Testis (tissue), 2 donors: ENCODE measurements around the gene NRF1.

Experiments used
- POLR2A ChIP-seq: fragments of 450-650 bp; IDR thresholded peaks from one replicate; pipeline ENCODE4 v1.6.1; 2017; ENCODE audit warnings: antibody characterized with exemption, mild to moderate bottlenecking, moderate library complexity
- TF ChIP-seq, protein P1 (sequence below), 3 experiments: fragments of 450-650 bp in 2 of 3; fragments of 200-600 bp in 1 of 3; sonication (generic) in 1 of 3; IDR thresholded peaks; one replicate each; pipeline ENCODE4 v1.5.1; 2016 to 2019; ENCODE audit warnings: antibody characterized with exemption in 3 of 3, mild to moderate bottlenecking in 2 of 3, moderate library complexity in 1 of 3

GRCh38 chr7:129611246-129612111, at the start of gene NRF1:
- TF ChIP-seq, protein P1, sequence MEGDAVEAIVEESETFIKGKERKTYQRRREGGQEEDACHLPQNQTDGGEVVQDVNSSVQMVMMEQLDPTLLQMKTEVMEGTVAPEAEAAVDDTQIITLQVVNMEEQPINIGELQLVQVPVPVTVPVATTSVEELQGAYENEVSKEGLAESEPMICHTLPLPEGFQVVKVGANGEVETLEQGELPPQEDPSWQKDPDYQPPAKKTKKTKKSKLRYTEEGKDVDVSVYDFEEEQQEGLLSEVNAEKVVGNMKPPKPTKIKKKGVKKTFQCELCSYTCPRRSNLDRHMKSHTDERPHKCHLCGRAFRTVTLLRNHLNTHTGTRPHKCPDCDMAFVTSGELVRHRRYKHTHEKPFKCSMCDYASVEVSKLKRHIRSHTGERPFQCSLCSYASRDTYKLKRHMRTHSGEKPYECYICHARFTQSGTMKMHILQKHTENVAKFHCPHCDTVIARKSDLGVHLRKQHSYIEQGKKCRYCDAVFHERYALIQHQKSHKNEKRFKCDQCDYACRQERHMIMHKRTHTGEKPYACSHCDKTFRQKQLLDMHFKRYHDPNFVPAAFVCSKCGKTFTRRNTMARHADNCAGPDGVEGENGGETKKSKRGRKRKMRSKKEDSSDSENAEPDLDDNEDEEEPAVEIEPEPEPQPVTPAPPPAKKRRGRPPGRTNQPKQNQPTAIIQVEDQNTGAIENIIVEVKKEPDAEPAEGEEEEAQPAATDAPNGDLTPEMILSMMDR (IDR thresholded peaks at IDR 0.05): peak in 1 of 3 experiments; percentile 41
- no peak for TF ChIP-seq POLR2A
